ENCODE data around the gene CCDC12.
A peak's percentile ranks its signal among the peaks of the same experiment; 100 is the strongest.

The CCDC12 gene

DNA sequence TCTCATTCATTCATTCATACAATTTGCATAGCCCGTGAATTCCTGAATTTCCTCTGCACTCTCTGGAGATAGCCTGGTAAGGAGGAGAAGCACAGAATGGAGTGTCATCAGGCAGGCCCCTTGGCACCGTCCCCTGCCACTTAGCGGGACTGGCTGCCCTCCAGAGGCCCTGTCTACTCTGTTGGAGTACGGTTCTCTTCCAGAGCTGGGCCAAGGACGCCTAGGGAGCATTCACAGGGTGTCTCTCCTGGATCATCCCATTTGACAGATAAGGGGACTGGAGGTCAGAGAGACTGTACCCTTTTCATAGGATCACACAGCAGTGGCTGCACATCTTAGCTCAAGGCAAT, 51.0 kb downstream of the CCDC12 start:
- DNase-seq (ENCODE audit: low read depth, low spot score), result no peak
- ChIA-PET POLR2A (interaction anchor here (0.6 kb wide), 1 partner anchor 101 kb away, joined by 3 read pairs; no protein-coding TSS in a partner anchor), CTCF (interaction anchor here (0.9 to 9.2 kb wide), 4 partner anchors 8 to 400 kb away, joined by 3 to 130 read pairs (median 15); no protein-coding TSS in a partner anchor)
- TF ChIP-seq, protein P1, sequence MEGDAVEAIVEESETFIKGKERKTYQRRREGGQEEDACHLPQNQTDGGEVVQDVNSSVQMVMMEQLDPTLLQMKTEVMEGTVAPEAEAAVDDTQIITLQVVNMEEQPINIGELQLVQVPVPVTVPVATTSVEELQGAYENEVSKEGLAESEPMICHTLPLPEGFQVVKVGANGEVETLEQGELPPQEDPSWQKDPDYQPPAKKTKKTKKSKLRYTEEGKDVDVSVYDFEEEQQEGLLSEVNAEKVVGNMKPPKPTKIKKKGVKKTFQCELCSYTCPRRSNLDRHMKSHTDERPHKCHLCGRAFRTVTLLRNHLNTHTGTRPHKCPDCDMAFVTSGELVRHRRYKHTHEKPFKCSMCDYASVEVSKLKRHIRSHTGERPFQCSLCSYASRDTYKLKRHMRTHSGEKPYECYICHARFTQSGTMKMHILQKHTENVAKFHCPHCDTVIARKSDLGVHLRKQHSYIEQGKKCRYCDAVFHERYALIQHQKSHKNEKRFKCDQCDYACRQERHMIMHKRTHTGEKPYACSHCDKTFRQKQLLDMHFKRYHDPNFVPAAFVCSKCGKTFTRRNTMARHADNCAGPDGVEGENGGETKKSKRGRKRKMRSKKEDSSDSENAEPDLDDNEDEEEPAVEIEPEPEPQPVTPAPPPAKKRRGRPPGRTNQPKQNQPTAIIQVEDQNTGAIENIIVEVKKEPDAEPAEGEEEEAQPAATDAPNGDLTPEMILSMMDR (IDR thresholded peaks at IDR 0.05; ENCODE audit: insufficient read depth, low read length, missing control alignments), result no peak
- no peak overlapping the region for H3K4me3 ChIP-seq (ENCODE audit: low read depth, low read length)

GRCh38 chr3:46924921-46925584, 51.5 kb downstream of the CCDC12 start:
- ChIA-PET POLR2A (no interaction called here), CTCF (interaction anchor here (1.1 to 9.2 kb wide), 9 partner anchors 8 to 400 kb away, joined by 3 to 130 read pairs (median 10); no protein-coding TSS in a partner anchor)
- H3K4me3 ChIP-seq (ENCODE audit: low read depth, low read length), result no peak overlapping the region
- no peak for DNase-seq (ENCODE audit: low read depth, low spot score)
- TF ChIP-seq, protein P1 (IDR thresholded peaks at IDR 0.05; ENCODE audit: insufficient read depth, low read length, missing control alignments), result no peak

GRCh38 chr3:46923559-46924350, 52.8 kb downstream of the CCDC12 start:
- POLR2A ChIA-PET, result no interaction called here
- H3K4me3 ChIP-seq (ENCODE audit: low read depth, low read length), result no peak overlapping the region
- TF ChIP-seq, protein P1 (IDR thresholded peaks at IDR 0.05; ENCODE audit: insufficient read depth, low read length, missing control alignments), result peak; percentile 61
- DNase-seq (ENCODE audit: low read depth, low spot score), result no peak
- CTCF ChIA-PET, result interaction anchor here (0.7 to 9.2 kb wide), 32 partner anchors 8 to 409 kb away, joined by 3 to 130 read pairs (median 4); partner anchors contain the start of gene NBEAL2

DNA sequence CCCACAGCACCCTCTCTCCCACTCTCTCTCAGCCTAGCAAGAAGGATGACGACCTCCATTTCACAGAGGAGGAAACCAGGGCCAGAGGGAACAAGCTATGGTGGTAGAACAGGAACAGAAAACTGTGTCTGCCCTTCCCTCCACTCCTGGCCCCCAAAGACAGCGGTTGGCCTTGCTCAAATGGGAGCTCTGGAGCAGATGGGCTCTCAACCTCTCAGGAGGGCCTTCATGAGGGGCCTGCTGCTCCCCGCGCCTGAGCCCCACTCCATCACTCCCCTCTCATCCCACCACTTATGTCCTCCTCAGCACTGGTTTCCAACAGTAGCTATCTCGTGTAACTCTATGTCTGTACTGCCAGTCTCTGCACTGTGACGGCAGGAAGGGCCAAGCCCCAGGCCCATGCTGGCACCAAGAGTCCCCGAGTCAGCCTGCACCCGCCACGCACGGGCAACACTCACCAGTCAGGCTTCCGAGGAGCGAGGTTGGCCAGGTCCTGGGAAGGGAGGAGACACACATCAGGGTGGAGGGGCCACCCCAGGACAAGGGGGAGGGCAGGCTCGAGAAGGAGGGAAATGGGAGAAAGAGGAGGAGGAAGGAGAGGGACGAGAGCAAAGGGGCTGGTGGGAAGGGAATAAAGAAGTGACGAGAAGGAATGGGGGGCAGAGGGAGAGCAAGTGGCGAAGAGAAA, 53.5 kb downstream of the CCDC12 start:
- DNase-seq (ENCODE audit: low read depth, low spot score), result no peak
- ChIA-PET POLR2A (no interaction called here), CTCF (interaction anchor here (0.7 to 9.2 kb wide), 29 partner anchors 8 to 410 kb away, joined by 3 to 130 read pairs (median 5); partner anchors contain the start of gene NBEAL2)
- no peak overlapping the region for H3K4me3 ChIP-seq (ENCODE audit: low read depth, low read length)
- TF ChIP-seq, protein P1 (IDR thresholded peaks at IDR 0.05; ENCODE audit: insufficient read depth, low read length, missing control alignments), result no peak

GRCh38 chr3:46922426-46922825, 54.1 kb downstream of the CCDC12 start:
- TF ChIP-seq, protein P1 (IDR thresholded peaks at IDR 0.05; ENCODE audit: insufficient read depth, low read length, missing control alignments), result no peak
- CTCF ChIA-PET, result interaction anchor here (0.7 to 9.2 kb wide), 16 partner anchors 10 to 407 kb away, joined by 3 to 130 read pairs (median 5); partner anchors contain the start of gene NBEAL2
- POLR2A ChIA-PET, result no interaction called here

More at GRCh38 chr3:46922426-46922825, 54.1 kb downstream of the CCDC12 start:
- no peak overlapping the region for H3K4me3 ChIP-seq (ENCODE audit: low read depth, low read length)
- no peak for DNase-seq (ENCODE audit: low read depth, low spot score)
